ENCODE data around the gene RALGAPB.

The RALGAPB gene

GRCh38 chr20:38610521-38610920 lies 137.9 kb downstream of the RALGAPB start:
- DNase-seq (ENCODE audit: low spot score): no peak

DNA sequence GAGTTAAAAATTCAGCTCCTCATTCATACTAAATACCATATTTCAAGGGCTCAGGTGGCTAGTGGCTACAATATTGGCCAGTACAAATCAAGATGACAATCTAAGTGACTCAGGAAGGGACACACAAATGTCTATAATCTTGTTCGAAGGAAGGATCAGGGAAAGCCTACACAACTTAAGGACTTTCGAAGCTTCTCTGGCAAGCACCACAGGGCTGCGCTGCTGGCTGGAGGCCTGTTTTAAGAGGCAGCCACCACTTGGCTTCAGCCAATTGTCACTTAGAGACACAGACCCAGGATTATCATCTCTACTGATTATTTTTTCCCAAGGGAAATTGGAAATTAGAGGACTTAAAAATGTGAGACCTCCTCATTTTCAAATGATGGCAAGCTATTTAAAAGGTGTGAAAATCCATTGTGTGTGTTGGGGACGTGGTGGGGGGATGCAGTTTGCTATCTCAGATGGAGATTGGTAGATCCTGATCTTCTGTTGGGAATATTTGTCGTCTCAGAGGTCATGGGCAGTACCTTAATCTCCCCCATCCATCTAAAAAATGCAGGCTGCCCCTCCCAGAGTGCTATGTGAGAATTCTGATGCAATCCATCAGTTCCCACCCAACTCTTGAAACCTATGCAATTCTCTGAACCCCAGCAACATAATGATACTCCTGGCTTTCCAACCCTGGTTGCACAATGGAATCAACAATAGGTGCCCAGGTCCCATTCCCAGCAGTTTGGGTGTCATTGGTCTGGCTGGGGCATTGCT lies 140.3 kb downstream of the RALGAPB start:
- DNase-seq (ENCODE audit: low spot score): no peak

- DNase-seq (ENCODE audit: low spot score): no peak
Measured at GRCh38 chr20:38615283-38615682, 142.6 kb downstream of the RALGAPB start.

- DNase-seq (ENCODE audit: low spot score): no peak
Measured at GRCh38 chr20:38616457-38616856, 143.8 kb downstream of the RALGAPB start.

DNA sequence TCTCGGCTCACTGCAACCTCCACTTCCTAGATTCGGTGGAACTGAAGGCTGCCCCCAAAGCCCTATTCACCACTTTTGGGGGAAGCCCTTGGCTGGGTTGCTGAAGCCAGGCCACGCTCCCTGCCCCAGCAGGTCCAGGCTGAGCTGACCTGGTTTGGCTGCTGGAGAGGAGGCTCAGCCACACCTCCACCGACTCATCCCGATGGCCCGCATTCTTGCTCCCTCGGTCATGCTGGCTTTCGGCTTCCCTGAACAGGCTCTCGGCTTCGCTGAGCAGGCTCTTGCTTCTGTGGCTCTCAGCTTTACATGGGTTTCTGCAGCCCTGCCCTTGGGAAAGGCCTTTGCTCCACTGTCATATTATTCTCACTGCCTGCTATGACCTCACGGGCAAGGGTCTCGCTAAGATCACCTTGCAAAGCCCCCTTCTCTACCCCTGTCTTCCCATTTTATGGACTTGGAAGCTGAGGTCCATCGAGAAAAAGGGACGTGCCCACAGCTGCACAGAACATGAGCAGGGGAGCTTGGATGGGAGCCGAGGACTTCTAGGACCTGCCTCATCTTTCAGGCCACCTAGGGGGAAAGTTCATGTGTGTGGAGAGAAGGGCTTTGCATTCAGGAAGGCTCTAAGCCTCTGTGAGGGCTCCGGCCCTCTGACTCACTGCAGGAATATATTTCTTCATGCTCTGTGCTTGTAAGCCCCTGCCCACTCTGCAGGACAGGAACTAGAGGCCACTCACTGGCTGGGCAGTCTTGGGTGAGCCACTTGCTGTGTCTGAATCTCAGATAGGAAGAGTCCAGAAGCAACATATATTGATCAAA lies 144.6 kb downstream of the RALGAPB start:
- no peak for DNase-seq (ENCODE audit: low spot score)

- DNase-seq (ENCODE audit: low spot score): no peak
Measured at GRCh38 chr20:38617830-38618196, 145.2 kb downstream of the RALGAPB start.

DNA sequence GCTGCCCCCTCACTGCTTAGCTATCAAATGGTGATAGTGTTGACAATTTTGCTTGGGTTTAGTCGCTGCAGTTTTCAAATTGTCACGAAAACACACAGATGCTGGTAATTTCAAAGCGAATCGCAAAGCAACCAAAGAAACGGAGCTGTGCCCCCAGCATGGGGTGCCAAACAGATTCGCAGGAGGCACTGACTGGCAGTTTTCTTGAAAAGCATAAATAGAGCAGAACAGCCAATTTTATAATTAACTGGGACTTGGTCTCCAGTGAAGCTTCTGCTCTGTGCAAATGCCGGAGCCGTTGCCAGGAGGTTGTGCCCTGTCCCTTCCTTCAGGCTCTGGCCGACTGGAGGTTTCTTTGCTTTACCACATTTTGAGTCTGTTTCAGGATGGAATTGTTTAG lies 147.8 kb downstream of the RALGAPB start:
- DNase-seq (ENCODE audit: low spot score): no peak

DNA sequence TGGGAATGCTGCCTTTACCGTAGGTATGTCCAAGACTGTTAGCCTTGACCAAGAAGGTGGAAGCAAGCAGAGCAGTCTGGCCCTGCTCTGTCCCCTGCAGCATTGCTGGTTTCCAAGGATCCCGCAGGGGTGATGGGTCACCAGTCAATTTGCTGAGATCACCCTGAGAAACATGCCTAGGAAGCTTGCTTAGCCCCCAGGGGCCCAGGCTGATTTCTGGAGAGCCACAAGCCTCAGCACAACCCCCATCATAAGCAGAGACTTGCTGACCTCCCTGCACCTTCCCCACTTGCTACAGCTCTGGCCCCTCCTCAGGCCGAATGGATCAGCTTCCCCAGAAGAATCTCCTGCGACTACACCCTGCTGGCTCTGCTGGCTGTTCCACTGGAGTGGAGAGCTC lies 150.4 kb downstream of the RALGAPB start:
- DNase-seq (ENCODE audit: low spot score): no peak

DNA sequence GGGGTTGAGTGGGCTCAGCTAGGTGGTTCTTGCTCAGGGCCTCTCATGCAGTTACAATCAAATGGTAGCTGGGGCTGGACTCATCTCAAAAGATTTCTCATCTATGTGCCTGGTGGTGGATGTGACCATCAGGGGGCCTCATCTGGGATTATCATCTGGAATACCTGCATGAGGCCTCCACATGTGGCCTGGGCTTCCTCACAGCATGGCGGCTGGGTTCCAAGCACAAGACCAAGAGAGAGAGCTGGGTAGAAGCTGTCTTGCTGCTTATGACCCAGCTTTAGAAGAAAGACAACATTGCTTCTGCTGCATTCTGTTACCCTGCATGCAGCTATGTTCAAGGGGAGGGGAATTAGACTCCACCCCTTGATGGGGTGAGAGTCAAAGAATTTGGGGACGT lies 151.4 kb downstream of the RALGAPB start:
- DNase-seq (ENCODE audit: low spot score): no peak

DNA sequence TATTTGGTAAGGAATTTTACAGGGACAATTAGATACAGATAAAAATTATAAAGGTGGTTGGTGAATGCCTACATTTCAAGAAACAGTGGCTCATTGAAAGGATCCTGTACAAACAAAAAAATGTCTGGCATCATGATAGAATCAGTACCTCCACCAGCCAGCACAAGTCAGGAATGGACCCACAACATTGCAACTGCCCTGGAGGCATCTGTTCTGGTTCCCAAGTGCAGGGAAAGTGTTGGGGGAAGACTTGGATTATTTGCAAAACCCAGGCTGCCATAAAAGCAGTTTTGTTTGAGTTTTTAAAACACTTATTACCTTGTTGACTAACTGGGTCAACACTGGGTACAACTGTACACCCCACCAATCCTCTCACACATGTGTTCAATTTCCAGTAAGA lies 153.3 kb downstream of the RALGAPB start:
- no peak for DNase-seq (ENCODE audit: low spot score)

GRCh38 chr20:38626921-38627659 lies 154.4 kb downstream of the RALGAPB start:
- DNase-seq (ENCODE audit: low spot score): no peak
